HEK293T (cell line): ENCODE results near the gene DYDC1.
"Not testable (repeated sequence)": the region's sequence is repeated elsewhere in the genome, so short reads cannot be mapped to it uniquely, and the experiment has no call there.

Experiments used
- CTCF ChIA-PET: fragments of 350-600 bp; formaldehyde crosslinking; extraction: SDS; loops from one replicate; lab custom pipeline; 2021; ENCODE audit warnings: antibody characterized with exemption, inconsistent platforms; lab: Yijun Ruan, JAX
- POLR2A ChIA-PET: fragments of 350-600 bp; formaldehyde crosslinking; extraction: SDS; loops from one replicate; lab custom pipeline; 2020; ENCODE audit warnings: antibody characterized with exemption, inconsistent platforms; lab: Yijun Ruan, JAX
- DNase-seq: peaks from one replicate; pipeline ENCODE4 v3.0.0; 2012; ENCODE audit warnings: mixed read lengths; ENCODE audit errors: extremely low spot score
- ARNT ChIP-seq: fragments of 450-650 bp; IDR thresholded peaks from 2 replicates; pipeline ENCODE4 v1.6.1; 2017; ENCODE audit warnings: mild to moderate bottlenecking
- BHLHE40 ChIP-seq: fragments of 450-650 bp; IDR thresholded peaks from 2 replicates; pipeline ENCODE4 v1.6.1; 2016; ENCODE audit warnings: mild to moderate bottlenecking, moderate library complexity, borderline replicate concordance
- CTBP1 ChIP-seq: fragments of 450-650 bp; IDR thresholded peaks from 2 replicates; pipeline ENCODE4 v1.6.1; 2016; ENCODE audit warnings: borderline replicate concordance
- ELF4 ChIP-seq: fragments of 450-650 bp; IDR thresholded peaks from 2 replicates; pipeline ENCODE4 v1.6.1; 2017; ENCODE audit warnings: antibody characterized with exemption
- FOXA1 ChIP-seq: fragments of 450-650 bp; IDR thresholded peaks from 2 replicates; pipeline ENCODE4 v1.6.1; 2016; ENCODE audit warnings: mild to moderate bottlenecking
- FOXK2 ChIP-seq: fragments of 450-650 bp; IDR thresholded peaks from 2 replicates; pipeline ENCODE4 v1.6.1; 2016; ENCODE audit warnings: mild to moderate bottlenecking
- FOXM1 ChIP-seq: fragments of 450-650 bp; IDR thresholded peaks from 2 replicates; pipeline ENCODE4 v1.6.1; 2017; ENCODE audit warnings: mild to moderate bottlenecking, borderline replicate concordance
- HDGF ChIP-seq: fragments of 450-650 bp; IDR thresholded peaks from 2 replicates; pipeline ENCODE4 v1.6.1; 2017; ENCODE audit warnings: antibody characterized with exemption, borderline replicate concordance
- L3MBTL2 ChIP-seq: fragments of 450-650 bp; conservative IDR thresholded peaks from 2 replicates; pipeline ENCODE4 v1.6.1; 2016; ENCODE audit warnings: mild to moderate bottlenecking
- LEF1 ChIP-seq: fragments of 450-650 bp; IDR thresholded peaks from 2 replicates; pipeline ENCODE4 v1.6.1; 2017; ENCODE audit warnings: mild to moderate bottlenecking, borderline replicate concordance
- NFRKB ChIP-seq: fragments of 450-650 bp; IDR thresholded peaks from 2 replicates; pipeline ENCODE4 v1.6.1; 2016; ENCODE audit warnings: mild to moderate bottlenecking, moderate library complexity
- SP1 ChIP-seq: fragments of 450-650 bp; IDR thresholded peaks from 2 replicates; pipeline ENCODE4 v1.6.1; 2017
- SUZ12 ChIP-seq: fragments of 450-650 bp; IDR thresholded peaks from 2 replicates; pipeline ENCODE4 v1.6.1; 2016; ENCODE audit warnings: mild to moderate bottlenecking
- TARDBP ChIP-seq: fragments of 450-650 bp; IDR thresholded peaks from 2 replicates; pipeline ENCODE4 v1.6.1; 2016
- ZNF384 ChIP-seq: fragments of 450-650 bp; IDR thresholded peaks from 2 replicates; pipeline ENCODE4 v1.6.1; 2016
- TF ChIP-seq, protein P1 (sequence below): fragments of 450-650 bp; IDR thresholded peaks from 2 replicates; pipeline ENCODE4 v1.6.1; 2016

Gene DYDC1

DNA sequence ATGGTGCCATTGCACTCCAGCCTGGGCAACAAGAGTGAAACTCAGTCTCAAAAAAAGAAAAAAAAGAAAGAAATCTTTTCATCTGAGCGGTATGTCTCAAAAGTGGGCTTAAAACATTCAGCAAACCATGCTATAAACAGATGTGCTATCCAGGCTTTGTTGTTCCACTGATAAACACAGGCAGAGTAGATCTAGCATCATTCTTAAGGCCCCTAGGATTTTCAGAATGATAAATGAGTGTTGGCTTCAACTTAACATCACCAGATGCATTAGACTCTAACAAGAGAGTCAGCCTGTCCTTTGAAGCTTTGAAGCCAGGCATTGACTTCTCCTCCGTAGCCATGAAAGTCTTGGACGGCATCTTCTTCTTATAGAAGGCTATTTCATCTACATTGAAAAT is 23.1 kb upstream of the DYDC1 start:
- no peak for DNase-seq
- ChIA-PET CTCF (interaction anchor here (1.2 kb wide), 2 partner anchors 11 to 126 kb away, joined by 3 to 5 read pairs; no protein-coding TSS in a partner anchor), POLR2A (no interaction called here)
- TF ChIP-seq NFRKB (no peak), SP1 (no peak), SUZ12 (no peak), HDGF (no peak), ZNF384 (no peak), BHLHE40 (no peak), FOXK2 (no peak), L3MBTL2 (no peak), ARNT (no peak), FOXM1 (no peak), CTBP1 (no peak), FOXA1 (no peak), LEF1 (no peak)
- TF ChIP-seq, protein P1, sequence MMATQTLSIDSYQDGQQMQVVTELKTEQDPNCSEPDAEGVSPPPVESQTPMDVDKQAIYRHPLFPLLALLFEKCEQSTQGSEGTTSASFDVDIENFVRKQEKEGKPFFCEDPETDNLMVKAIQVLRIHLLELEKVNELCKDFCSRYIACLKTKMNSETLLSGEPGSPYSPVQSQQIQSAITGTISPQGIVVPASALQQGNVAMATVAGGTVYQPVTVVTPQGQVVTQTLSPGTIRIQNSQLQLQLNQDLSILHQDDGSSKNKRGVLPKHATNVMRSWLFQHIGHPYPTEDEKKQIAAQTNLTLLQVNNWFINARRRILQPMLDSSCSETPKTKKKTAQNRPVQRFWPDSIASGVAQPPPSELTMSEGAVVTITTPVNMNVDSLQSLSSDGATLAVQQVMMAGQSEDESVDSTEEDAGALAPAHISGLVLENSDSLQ: no peak

DNA sequence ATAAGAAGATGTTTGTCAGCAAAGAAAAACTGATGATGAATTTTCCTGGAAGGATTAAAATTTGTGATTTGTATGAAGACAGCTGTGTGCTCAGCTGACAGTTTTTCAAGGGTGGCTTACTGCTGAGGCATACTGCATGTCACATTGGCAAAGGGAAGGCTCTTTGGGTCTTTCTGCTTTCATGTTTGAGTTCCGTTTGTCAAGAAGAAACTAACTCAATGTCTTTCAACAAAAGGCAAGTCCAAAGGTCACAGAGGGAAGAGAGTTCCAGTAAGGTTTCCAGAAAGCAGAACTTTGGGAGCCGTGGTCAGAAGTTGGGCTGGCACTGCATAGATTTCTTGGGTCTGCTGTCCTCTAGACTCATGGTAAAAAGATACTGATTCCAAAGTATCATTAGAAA is 16.9 kb upstream of the DYDC1 start:
- no peak for DNase-seq
- TF ChIP-seq LEF1 (no peak), BHLHE40 (no peak), FOXA1 (no peak), FOXM1 (no peak), HDGF (no peak), SP1 (no peak), ARNT (no peak), ZNF384 (no peak), ELF4 (no peak)
- CTCF ChIA-PET: no interaction called here
- POLR2A ChIA-PET: no interaction called here

DNA sequence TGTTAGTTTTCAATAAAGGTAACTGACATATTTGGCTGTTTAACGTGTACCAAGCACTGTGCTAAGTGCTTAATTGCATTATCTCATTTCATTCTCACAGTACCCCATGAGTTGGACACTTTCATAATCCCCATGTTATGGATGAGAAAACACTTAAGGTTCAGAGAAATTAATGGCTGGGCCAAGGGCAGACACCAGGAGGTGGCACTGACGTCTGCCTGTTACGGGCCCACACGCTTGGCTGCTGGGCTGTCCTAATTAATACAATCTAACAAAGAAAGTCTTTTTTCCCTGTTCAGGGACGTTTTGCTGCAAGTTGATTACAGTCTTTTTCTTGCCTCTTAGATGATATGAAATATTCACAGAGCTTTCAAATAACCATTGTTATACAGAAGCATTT is 16.1 kb upstream of the DYDC1 start:
- DNase-seq: no peak
- ChIA-PET CTCF (interaction anchor here (1.2 kb wide), 1 partner anchor 33 kb away, joined by 3 read pairs; no protein-coding TSS in a partner anchor), POLR2A (no interaction called here)
- TF ChIP-seq ARNT (no peak), HDGF (no peak), NFRKB (no peak), L3MBTL2 (no peak), SUZ12 (no peak), CTBP1 (no peak), ELF4 (no peak), TARDBP (no peak), FOXM1 (no peak), FOXK2 (no peak), ZNF384 (no peak), SP1 (no peak), FOXA1 (no peak), LEF1 (no peak), BHLHE40 (no peak)
- TF ChIP-seq, protein P1: no peak

DNA sequence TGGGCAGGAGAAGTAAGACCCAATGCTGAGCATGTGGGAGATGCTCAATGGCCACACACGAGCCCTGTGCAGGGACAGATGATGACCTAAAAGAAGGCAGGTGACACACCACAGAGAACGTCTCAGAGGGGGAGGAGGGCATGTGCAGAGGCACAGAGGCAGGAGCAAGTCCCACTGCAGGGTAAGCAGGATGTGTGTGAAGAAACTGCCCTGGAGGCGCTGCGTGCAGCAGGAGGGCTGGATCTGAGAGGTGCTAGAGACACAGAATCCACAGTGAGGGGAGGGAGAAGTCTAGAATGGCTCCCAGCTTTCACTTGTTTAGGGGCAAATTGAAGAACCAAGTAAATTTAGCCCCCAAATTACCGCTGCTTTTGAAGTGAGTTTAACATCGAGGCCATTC is 14.9 kb upstream of the DYDC1 start:
- ChIA-PET CTCF (no interaction called here), POLR2A (no interaction called here)
- TF ChIP-seq L3MBTL2: no peak
- TF ChIP-seq FOXK2: no peak

DNA sequence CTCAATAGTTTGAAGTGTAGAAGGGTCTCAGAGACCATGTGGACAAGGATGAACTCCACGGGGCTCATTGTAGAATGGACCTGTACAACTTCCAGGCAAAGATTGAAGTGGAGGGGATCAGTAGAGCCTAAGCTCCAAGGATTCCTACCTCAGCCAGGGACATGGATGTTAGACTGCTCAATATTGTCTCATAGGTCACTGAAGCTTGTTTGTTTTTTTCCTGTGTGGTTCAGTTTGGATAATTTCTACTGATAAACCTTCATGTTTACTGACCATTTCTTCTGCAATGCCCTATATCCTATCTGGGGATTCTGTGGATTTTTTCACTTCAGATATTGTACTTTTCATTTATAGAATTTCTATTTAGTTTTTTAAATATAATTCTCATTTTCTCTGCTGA is 9.0 kb upstream of the DYDC1 start:
- TF ChIP-seq FOXA1 (no peak), SUZ12 (no peak)
- ChIA-PET POLR2A (no interaction called here), CTCF (no interaction called here)
- DNase-seq: no peak

More for the DNA sequence above, 14.9 kb upstream of the DYDC1 start:
- no peak for DNase-seq

DNA sequence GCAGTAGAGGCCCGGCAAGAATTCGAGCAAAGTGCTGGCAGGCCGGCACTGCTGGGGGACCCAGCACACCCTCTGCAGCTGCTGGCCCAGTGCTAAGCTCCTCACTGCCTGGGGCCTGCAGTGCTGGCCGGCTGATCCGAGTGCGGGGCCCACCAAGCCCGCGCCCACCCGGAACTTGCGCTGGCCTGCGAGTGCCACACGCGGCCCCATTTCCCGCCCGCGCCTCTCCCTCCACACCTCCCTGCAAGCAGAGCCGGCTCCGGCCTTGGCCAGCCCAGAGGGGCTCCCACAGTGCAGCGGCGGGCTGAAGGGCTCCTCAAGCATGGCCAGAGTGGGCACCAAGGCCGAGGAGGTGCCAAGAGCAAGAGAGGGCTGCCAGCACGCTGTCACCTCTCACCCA is 3.1 kb upstream of the DYDC1 start:
- ChIA-PET POLR2A (no interaction called here), CTCF (no interaction called here)
- TF ChIP-seq NFRKB (no peak), SP1 (no peak), TARDBP (no peak), ELF4 (no peak)
- TF ChIP-seq, protein P1: no peak
- no peak for DNase-seq

DNA sequence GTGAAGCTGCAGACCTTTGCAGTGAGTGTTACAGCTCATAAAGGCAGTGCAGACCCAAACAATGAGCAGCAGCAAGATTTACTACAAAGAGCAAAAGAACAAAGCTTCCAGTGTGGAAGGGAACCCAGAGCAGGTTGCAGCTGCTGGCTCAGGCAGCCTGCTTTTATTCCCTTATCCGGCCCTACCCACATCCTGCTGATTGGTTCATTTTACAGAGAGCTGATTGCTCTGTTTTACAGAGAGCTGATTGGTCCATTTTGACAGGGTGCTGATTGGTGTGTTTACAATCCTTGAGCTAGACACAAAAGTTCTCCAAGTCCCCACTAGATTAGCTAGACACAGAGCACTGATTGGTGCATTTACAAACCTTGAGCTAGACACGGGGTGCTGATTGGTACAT is 2.4 kb upstream of the DYDC1 start:
- CTCF ChIA-PET: not testable (repeated sequence)

DNA sequence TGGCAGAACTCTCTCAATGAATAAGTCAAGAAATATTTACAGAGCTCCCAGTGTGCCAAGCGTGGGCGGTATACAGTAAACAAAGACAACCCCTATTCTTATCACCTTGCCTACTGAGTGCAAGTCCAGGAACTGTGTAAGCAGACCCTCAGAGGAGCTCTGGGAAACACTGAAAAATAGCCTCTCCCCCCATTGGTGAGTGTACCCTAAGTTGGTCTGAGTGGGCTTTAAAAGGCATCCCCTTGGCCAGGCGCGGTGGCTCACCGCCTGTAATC is 1.2 kb upstream of the DYDC1 start:
- CTCF ChIA-PET: no interaction called here
- POLR2A ChIA-PET: interaction anchor here (0.5 kb wide), 1 partner anchor 12 kb away, joined by 4 read pairs; no protein-coding TSS in a partner anchor
- no peak for DNase-seq
- TF ChIP-seq CTBP1 (no peak), HDGF (no peak), ZNF384 (no peak), NFRKB (no peak), FOXK2 (no peak), SUZ12 (no peak), LEF1 (no peak), ELF4 (no peak)

More for the DNA sequence above, 2.4 kb upstream of the DYDC1 start:
- POLR2A ChIA-PET, DNase-seq: not testable (repeated sequence)
